Transverse colon (tissue), 4 donors: Measurements from ENCODE around the gene POLR2L.

ENCODE experiments used
- POLR2AphosphoS5 ChIP-seq, 3 donors: sonication (generic); formaldehyde crosslinking; IDR thresholded peaks; one replicate each; pipeline ENCODE4 v1.6.1; 2016; ENCODE audit warnings: antibody characterized with exemption in 3 of 3
- TF ChIP-seq, protein P1 (sequence below), 5 experiments: fragments of 200-600 bp in 3 of 5; fragments of 450-650 bp in 2 of 5; sonication (generic) in 3 of 5; IDR thresholded peaks; 1 replicate in 2 of 5; 2 replicates in 3 of 5; pipeline ENCODE4 v1.5.1; 2016 to 2017; ENCODE audit warnings: antibody characterized with exemption in 5 of 5, inconsistent platforms in 3 of 5, mild to moderate bottlenecking in 2 of 5, moderate library complexity in 1 of 5

DNA sequence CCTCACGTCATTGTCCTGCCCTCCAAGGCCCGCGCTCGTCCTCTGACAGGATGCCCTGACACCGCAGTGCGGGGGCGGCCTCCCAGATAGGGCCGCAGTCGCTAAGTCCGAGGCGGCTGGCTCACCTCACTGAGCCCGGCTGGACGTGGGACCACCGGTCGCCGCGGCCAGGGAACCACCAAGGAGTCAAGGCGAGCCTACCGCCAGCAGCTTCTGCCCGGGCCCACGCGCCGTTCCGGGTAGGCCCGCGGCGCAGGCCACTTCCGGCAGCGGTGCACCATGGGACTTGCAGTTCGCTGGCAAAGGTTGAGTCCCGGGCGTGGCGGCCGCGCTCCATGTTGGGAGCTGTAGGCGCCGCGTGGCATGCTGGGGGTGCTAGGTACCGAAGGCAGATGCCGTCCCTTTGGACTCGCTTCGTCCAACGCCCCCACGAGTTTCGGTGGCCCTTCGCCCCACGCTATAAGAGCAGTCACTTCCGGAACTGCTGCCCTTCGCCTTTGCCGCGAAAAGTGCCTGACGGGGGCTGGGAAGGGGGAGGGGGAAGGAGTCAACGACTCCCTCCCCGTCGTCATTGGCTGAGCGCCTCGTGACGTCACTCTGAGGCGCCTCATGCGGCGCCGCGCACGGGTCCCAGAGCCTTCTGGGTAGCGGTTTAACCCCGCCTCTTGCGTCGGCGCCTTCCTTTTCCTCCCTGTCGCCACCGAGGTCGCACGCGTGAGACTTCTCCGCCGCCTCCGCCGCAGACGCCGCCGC is 32.9 kb downstream of the POLR2L start, which contains the start of gene RPLP2:
- TF ChIP-seq, protein P1, sequence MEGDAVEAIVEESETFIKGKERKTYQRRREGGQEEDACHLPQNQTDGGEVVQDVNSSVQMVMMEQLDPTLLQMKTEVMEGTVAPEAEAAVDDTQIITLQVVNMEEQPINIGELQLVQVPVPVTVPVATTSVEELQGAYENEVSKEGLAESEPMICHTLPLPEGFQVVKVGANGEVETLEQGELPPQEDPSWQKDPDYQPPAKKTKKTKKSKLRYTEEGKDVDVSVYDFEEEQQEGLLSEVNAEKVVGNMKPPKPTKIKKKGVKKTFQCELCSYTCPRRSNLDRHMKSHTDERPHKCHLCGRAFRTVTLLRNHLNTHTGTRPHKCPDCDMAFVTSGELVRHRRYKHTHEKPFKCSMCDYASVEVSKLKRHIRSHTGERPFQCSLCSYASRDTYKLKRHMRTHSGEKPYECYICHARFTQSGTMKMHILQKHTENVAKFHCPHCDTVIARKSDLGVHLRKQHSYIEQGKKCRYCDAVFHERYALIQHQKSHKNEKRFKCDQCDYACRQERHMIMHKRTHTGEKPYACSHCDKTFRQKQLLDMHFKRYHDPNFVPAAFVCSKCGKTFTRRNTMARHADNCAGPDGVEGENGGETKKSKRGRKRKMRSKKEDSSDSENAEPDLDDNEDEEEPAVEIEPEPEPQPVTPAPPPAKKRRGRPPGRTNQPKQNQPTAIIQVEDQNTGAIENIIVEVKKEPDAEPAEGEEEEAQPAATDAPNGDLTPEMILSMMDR (IDR thresholded peaks at IDR 0.05): no peak
- peak; percentile 96 to 99 (median 97) for TF ChIP-seq POLR2AphosphoS5 (IDR thresholded peaks at IDR 0.05)
